Measurements from ENCODE around the gene FBXO42. TPM values are rescaled to one million over a fixed set of nuclear protein-coding genes. Genes with fewer than 3 reads are reported as not detected.
"Not testable (repeated sequence)": the region's sequence is repeated elsewhere in the genome, so short reads cannot be mapped to it uniquely, and the experiment has no call there.

The FBXO42 gene
- total RNA-seq, 1 donor from 2014 or later, result 18.4 TPM

DNA sequence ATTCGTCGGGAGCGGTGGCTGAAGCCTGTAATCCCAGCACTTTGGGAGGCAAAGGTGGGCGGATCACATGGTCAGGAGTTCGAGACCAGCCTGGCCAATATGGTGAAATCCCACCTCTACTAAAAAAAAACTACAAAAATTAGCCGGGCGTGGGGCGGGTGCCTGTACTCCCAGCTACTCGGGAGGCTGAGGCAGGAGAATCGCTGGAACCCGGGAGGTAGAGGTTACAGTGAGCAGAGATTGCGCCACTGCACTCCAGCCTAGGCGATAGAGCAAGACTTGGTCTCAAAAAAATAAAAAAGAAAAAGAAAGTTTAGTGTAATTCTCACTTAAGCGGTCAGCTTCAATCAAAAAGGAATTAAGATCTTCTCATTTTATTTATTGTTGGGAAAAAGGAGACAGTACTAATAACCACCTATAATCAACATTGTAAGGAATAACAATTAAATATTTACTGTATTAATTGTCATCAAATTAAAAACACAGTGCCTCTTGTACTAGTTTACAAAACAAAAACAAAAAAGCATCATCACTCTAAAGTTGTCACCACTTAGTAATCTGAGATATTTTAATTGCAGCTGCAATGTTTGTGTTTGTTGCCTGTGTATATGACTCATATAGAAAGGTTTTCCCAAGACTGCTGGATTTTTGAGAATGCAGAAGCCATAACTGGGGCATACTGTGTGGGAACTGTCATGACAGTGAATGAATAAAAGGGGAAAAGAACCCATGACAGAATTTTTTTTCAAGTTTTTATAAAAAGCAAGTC lies 3.7 kb downstream of the FBXO42 start:
- Mint-ChIP-seq H3K4me1 (ENCODE audit: unreplicated experiment) (peaks cover 16% of the 10 kb centered on the region), H3K27me3 (no peaks in the 10 kb centered on the region), H3K9me3 (no peaks in the 10 kb centered on the region), H3K36me3 (no peaks in the 10 kb centered on the region), H3K27ac (peak overlapping the region; percentile 38), H3K4me3 (no peak overlapping the region)
- TF ChIP-seq, protein P1, sequence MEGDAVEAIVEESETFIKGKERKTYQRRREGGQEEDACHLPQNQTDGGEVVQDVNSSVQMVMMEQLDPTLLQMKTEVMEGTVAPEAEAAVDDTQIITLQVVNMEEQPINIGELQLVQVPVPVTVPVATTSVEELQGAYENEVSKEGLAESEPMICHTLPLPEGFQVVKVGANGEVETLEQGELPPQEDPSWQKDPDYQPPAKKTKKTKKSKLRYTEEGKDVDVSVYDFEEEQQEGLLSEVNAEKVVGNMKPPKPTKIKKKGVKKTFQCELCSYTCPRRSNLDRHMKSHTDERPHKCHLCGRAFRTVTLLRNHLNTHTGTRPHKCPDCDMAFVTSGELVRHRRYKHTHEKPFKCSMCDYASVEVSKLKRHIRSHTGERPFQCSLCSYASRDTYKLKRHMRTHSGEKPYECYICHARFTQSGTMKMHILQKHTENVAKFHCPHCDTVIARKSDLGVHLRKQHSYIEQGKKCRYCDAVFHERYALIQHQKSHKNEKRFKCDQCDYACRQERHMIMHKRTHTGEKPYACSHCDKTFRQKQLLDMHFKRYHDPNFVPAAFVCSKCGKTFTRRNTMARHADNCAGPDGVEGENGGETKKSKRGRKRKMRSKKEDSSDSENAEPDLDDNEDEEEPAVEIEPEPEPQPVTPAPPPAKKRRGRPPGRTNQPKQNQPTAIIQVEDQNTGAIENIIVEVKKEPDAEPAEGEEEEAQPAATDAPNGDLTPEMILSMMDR (conservative IDR thresholded peaks at IDR 0.05), result no peak
- no peak for DNase-seq (ENCODE audit: extremely low spot score, unreplicated experiment)

DNA sequence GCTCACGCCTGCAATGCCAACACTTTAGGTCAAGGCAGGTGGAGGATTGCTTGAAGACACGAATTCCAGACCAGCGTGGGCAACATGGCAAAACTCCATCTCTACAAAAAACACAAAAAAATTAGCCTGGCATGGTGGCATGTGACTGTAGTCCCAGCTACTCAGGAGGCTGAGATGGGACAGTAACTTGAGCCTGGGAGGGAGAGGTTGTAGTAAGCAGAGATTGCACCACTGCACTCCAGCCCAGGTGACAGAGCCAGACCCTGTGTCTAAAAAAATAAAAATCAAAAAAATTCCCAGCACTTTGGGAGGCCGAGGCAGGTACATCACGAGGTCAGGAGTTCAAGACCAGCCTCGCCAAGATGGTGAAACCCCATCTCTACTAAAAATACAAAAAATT lies 9.0 kb downstream of the FBXO42 start:
- not testable (repeated sequence) for H3K27me3 Mint-ChIP-seq; H3K4me3 Mint-ChIP-seq; H3K27ac Mint-ChIP-seq; H3K36me3 Mint-ChIP-seq; DNase-seq (ENCODE audit: extremely low spot score, unreplicated experiment); H3K9me3 Mint-ChIP-seq
- H3K4me1 Mint-ChIP-seq (ENCODE audit: unreplicated experiment), result peaks cover 11% of the 10 kb centered on the region

DNA sequence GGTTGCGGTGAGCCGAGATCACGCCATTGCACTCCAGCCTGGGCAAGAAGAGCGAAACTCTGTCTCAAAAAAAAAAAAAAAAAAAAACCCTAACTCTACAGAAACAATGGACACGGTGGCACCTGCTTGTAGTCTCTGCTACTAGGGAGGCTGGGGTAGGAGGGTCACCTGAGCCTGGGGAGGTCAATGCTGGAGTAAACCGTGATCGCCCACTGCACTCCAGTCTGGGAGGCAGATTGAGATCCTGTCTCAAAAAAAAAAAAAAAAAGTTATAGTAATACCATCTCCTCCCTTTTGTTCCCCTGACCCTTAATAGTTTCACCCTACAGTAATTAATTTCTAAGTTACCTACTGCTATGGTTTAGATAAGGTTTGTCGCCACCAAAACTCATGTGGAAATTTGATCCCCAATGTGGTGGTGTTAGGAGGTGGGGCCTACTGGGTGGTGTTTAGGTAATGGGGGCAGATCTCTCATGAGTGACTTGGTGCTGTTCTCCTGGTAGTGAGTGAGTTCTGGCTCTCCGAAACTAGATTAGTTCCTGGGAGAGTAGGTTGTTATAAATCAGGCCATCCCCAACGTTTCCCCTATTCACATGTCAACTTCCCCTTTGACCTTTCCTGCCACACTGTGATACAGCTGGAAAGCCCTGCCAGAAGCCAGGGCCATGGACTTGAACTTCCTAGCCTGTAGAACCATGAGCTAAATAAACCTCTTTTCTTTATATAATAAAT lies 9.8 kb downstream of the FBXO42 start:
- TF ChIP-seq, protein P1 (conservative IDR thresholded peaks at IDR 0.05), result no peak
- no peak for DNase-seq (ENCODE audit: extremely low spot score, unreplicated experiment)
- Mint-ChIP-seq H3K4me1 (ENCODE audit: unreplicated experiment) (peaks cover 12% of the 10 kb centered on the region), H3K4me3 (no peak overlapping the region), H3K9me3 (no peaks in the 10 kb centered on the region), H3K36me3 (no peaks in the 10 kb centered on the region), H3K27me3 (no peaks in the 10 kb centered on the region), H3K27ac (no peak overlapping the region)

DNA sequence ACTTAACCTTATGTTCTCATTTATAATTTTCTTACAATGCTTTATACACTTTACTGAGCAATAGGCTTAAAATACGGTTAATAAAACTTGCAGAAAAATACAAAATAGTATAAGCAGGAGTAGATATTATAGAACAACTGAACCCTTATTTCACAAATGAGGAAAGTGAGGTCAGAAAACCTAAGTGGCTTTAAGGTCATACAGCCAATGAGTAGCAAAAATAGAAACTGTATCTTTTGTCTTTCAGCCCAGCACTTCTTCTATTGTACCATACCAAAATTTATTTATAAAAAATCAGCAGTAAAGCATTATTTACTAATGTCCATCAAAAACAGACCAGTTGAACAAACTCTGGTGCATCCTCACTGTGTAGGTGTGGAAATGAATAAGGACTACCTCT lies 11.6 kb downstream of the FBXO42 start:
- Mint-ChIP-seq H3K4me1 (ENCODE audit: unreplicated experiment) (peaks cover 12% of the 10 kb centered on the region), H3K9me3 (no peaks in the 10 kb centered on the region), H3K27me3 (no peaks in the 10 kb centered on the region), H3K4me3 (no peak overlapping the region), H3K36me3 (no peaks in the 10 kb centered on the region), H3K27ac (no peak overlapping the region)
- DNase-seq (ENCODE audit: extremely low spot score, unreplicated experiment), result no peak
- TF ChIP-seq, protein P1 (conservative IDR thresholded peaks at IDR 0.05), result no peak

DNA sequence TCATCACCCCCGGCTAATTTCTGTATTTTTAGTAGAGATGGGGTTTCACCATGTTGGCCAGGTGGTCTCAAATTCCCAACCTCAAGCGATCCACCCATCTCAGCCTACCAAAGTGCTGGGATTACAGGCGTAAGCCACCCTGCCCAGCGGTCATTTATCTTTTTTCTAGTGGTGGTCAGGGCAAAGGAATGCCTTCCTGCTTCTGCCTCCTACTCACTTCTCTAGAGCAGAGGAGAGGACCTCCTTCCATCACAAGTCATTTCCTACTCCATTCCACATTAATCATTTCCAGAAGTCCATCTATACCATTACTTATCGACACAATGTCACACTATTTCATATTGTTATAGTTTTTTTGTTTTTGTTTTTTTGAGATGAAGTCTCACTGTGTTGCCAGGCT lies 13.3 kb downstream of the FBXO42 start:
- Mint-ChIP-seq H3K9me3 (no peaks in the 10 kb centered on the region), H3K4me1 (ENCODE audit: unreplicated experiment) (peaks cover 17% of the 10 kb centered on the region), H3K27me3 (no peaks in the 10 kb centered on the region), H3K27ac (peak overlapping the region; percentile 19), H3K36me3 (no peaks in the 10 kb centered on the region), H3K4me3 (no peak overlapping the region)
- no peak for DNase-seq (ENCODE audit: extremely low spot score, unreplicated experiment)
- TF ChIP-seq, protein P1 (conservative IDR thresholded peaks at IDR 0.05), result no peak

DNA sequence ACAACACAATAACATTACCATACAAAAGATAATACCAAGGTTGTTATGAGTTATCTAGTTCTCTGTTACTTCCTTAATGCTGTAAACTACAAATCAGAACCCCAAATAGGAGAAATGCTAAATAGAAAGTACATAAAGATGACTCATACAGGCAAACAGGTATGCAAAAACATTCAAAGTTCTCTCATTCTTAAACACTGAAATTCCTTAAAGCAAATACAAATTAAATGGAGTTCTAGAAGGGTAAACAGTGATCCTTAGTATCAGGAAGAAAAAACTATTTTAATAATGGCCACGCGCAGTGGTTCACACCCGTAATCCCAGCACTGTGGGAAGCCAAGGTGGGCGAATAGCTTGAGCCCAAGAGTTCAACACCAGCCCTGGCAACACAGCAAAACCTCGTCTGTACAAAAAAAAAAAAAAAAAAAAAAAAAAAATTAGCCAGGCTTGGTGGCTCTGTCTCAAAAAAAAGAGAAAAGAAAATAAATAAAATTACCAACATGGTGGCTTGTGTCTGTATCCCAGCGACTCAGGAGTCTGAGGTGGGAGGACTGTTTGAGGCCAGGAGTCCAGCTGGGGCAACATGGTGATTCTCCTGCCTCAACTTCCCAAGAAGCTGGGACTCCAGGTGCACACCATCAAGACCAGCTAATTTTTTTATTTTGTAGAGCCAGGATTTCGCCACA lies 17.5 kb downstream of the FBXO42 start:
- peak overlapping the region; percentile 73 for H3K27ac Mint-ChIP-seq
- no peaks in the 10 kb centered on the region for H3K9me3 Mint-ChIP-seq
- H3K4me1 Mint-ChIP-seq (ENCODE audit: unreplicated experiment), result peaks cover 13% of the 10 kb centered on the region
- no peak overlapping the region for H3K4me3 Mint-ChIP-seq
- no peaks in the 10 kb centered on the region for H3K36me3 Mint-ChIP-seq
- H3K27me3 Mint-ChIP-seq, result no peaks in the 10 kb centered on the region
- DNase-seq (ENCODE audit: extremely low spot score, unreplicated experiment), result no peak
- TF ChIP-seq, protein P1 (conservative IDR thresholded peaks at IDR 0.05), result no peak

All from type B pancreatic cell (in vitro differentiated cells).